ENCODE measurements around the gene ROBO1.
"Not testable (repeated sequence)": the region's sequence is repeated elsewhere in the genome, so short reads cannot be mapped to it uniquely, and the experiment has no call there.

The ROBO1 gene

DNA sequence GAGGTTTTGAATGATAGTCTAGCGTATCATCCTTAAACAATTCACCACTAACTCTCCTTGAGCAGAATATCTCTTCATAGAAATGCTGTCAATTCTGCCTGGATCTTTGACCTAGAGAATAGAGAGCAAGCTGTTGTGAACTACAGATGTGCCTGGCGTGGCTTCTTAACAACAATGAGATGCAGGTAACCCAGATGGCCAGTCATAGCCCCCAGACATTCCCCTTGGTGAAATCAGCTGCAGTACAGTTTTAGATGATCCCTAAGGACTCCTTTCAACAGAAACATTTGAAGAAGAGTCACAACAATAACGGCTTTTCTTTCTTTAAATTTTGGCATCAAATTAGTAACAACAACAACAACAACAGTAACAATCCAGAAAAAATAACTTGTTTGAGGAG is 1041.3 kb downstream of the ROBO1 start:
- H3K36me3 Mint-ChIP-seq (ENCODE audit: low read depth), result no peaks in the 10 kb centered on the region

DNA sequence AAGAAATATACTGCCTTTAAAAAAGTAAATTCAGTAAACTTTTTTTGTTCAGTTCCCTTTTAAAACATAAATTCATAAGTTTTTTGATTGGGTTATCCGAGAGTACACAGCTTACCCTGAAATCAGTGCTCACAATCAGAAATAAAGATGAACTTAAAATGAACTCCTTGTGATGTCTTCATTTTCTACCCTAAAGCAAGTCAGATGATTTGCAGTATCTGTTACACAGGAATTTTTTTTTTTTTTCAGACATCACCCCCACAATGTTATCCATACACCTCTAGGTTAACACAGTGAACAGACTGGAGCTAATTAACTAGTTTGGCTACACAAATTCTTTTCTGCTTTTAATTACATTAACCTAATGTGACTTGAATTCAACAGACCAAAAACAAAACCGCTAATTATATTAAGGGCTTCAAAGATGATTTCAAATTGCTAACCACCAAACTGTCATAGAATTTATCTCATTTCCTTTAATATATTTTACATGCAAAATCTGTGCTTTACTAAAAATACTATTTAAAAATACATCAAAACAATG is 1042.0 kb downstream of the ROBO1 start:
- no peak overlapping the region for H3K4me3 Mint-ChIP-seq
- no peaks in the 10 kb centered on the region for H3K4me1 Mint-ChIP-seq (ENCODE audit: low read depth)
- no peak overlapping the region for H3K27ac Mint-ChIP-seq
- H3K36me3 Mint-ChIP-seq (ENCODE audit: low read depth), result no peaks in the 10 kb centered on the region
- no peak for DNase-seq
- H3K27me3 Mint-ChIP-seq, result no peaks in the 10 kb centered on the region
- H3K9me3 Mint-ChIP-seq, result peaks cover 7% of the 10 kb centered on the region

More for the DNA sequence above, 1041.3 kb downstream of the ROBO1 start:
- Mint-ChIP-seq H3K27ac (no peak overlapping the region), H3K4me1 (ENCODE audit: low read depth) (no peaks in the 10 kb centered on the region), H3K9me3 (peaks cover 7% of the 10 kb centered on the region), H3K4me3 (no peak overlapping the region), H3K27me3 (no peaks in the 10 kb centered on the region)
- no peak for DNase-seq

DNA sequence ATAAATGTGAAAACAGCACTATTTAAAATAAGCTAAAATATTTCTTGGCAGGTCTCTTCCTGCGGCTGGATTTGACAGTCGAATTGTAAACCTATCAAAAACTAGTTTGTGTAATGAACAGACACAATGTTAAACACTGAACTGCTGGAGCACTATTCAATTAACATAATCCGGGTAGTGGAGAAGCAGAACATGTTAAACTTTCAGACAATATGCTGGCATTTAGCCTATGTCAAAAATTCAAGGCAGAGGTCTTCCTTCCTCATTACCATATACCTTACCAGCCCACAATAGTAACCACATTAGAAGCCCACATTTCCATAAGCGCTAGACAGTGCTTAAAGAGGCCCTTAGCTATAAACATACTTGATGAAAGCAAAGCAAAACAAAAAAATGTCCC is 1042.9 kb downstream of the ROBO1 start:
- Mint-ChIP-seq H3K4me1 (ENCODE audit: low read depth) (no peaks in the 10 kb centered on the region), H3K36me3 (ENCODE audit: low read depth) (no peaks in the 10 kb centered on the region), H3K4me3 (no peak overlapping the region), H3K9me3 (peaks cover 7% of the 10 kb centered on the region), H3K27ac (no peak overlapping the region), H3K27me3 (no peaks in the 10 kb centered on the region)
- DNase-seq, result no peak

DNA sequence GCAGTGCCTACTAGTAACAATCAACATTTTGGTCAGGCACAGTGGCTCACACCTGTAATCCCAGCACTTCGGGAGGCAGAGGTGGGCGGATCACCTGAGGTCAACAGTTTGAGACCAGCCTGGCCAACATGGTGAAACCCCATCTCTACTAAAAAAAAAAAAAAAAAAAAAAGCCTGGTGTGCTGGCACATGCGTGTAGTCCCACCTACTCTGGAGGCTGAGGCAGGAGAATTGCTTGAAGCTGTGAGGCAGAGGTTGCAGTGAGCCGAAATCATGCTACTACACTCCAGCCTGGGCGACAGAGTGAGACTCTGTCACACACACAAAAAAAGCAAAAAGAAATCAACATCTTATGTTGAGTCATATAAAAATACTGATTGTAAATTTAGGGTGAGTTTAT is 1043.4 kb downstream of the ROBO1 start:
- not testable (repeated sequence) for H3K27ac Mint-ChIP-seq; DNase-seq; H3K9me3 Mint-ChIP-seq; H3K4me1 Mint-ChIP-seq (ENCODE audit: low read depth); H3K36me3 Mint-ChIP-seq (ENCODE audit: low read depth); H3K4me3 Mint-ChIP-seq; H3K27me3 Mint-ChIP-seq

DNA sequence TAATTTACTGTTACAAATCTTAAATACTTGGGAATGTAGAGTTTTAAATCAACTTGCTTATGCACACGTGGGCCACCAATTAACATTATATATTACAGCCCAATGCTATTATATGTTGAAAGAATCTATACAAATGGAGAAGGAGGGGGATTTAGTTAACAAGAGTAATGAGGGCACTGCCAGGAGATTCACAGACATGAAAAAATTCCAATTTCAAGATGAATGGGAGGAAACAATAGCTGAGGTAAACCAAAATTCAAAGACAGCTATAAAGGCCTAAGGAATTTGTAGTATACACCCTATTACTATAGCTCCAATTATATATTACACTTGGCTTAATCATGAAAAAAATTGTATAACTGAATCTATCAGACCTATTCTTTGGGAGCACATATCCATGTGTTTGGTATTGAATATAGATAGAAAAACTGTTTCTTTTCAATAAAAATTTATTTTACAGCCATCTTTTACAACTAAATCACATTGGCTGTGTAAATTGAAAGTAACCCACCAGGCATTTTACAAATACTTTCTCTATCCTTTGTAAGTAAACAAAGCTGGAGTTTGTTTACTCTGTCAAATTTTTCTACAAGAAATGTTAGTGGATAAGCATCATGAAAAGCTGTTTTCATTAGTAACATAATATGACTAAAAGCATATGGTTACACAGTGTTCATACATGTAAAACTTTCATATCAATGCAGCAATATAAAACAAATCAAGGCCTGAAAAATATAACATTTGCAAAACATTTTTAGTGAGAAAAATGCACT is 1045.8 kb downstream of the ROBO1 start:
- H3K36me3 Mint-ChIP-seq (ENCODE audit: low read depth), result no peaks in the 10 kb centered on the region

DNA sequence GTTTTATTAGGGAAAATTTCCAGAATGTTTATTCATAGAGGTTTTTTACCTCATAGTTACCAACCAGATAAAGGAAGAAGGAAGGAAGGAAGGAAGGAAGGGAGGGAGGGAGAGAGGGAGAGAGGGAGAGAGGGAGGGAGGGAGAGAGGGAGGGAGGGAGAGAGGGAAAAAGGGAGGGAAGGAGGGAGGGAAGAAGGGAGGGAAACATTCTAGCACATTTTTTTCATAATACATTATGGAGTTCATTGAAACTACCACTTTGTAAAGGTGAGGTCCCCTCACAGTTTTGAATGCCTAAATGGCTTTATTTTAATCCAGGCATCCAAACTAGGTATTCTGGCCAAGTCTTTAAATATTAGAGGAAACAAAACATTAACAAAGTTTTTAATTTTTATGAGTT is 1049.1 kb downstream of the ROBO1 start:
- no peaks in the 10 kb centered on the region for H3K27me3 Mint-ChIP-seq
- H3K36me3 Mint-ChIP-seq (ENCODE audit: low read depth), result no peaks in the 10 kb centered on the region
- H3K4me1 Mint-ChIP-seq (ENCODE audit: low read depth), result no peaks in the 10 kb centered on the region
- DNase-seq, result no peak
- H3K27ac Mint-ChIP-seq, result no peak overlapping the region
- H3K4me3 Mint-ChIP-seq, result no peak overlapping the region
- H3K9me3 Mint-ChIP-seq, result peaks cover 5% of the 10 kb centered on the region

More for the DNA sequence above, 1045.8 kb downstream of the ROBO1 start:
- Mint-ChIP-seq H3K4me3 (no peak overlapping the region), H3K4me1 (ENCODE audit: low read depth) (no peaks in the 10 kb centered on the region), H3K9me3 (peaks cover 3% of the 10 kb centered on the region), H3K27ac (no peak overlapping the region), H3K27me3 (no peaks in the 10 kb centered on the region)
- DNase-seq, result no peak

DNA sequence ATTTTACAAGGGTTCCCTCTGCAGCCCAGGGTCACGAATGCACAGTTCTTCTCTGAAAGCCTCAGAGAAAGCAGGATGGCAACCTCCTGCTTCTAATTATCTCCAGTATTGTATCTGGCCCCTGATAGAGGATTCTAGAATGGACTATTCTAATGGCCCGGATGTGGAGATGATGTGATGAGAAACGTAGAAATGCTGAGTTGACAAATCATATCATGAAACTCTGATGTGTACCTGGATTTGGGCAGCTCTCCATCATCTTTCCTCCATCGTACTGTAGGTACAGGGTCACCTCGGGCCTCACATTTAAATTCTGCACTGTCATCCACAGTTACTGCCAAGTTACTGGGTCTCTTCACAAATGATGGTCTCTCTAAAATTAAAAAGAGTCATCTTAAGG is 1050.8 kb downstream of the ROBO1 start:
- Mint-ChIP-seq H3K36me3 (ENCODE audit: low read depth) (no peaks in the 10 kb centered on the region), H3K27me3 (no peaks in the 10 kb centered on the region), H3K4me1 (ENCODE audit: low read depth) (peaks cover 1% of the 10 kb centered on the region), H3K27ac (no peak overlapping the region), H3K9me3 (peaks cover 5% of the 10 kb centered on the region), H3K4me3 (no peak overlapping the region)
- DNase-seq, result no peak

DNA sequence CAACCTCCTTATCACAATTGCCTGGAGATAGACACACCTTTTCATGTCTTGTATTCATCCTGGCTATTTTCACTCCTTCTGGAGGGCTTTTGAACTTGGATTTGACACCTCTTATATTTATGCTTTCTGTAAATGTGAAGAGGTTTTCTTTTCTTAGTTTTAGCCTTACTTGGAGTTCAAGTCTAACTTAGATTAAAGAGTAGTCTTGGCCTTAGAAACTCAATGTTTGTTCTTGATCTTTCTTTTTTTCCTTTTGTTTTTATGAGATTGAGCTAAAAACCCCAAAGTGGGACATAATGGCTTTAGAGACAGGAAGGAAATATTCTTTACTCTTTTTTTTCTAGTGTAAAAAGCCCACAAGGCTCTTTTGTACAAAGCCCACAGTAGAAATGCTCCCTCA is 1054.9 kb downstream of the ROBO1 start:
- no peak overlapping the region for H3K27ac Mint-ChIP-seq
- H3K4me3 Mint-ChIP-seq, result no peak overlapping the region
- H3K36me3 Mint-ChIP-seq (ENCODE audit: low read depth), result no peaks in the 10 kb centered on the region
- peaks cover 1% of the 10 kb centered on the region for H3K4me1 Mint-ChIP-seq (ENCODE audit: low read depth)
- peaks cover 6% of the 10 kb centered on the region for H3K9me3 Mint-ChIP-seq
- DNase-seq, result no peak
- H3K27me3 Mint-ChIP-seq, result no peaks in the 10 kb centered on the region

DNA sequence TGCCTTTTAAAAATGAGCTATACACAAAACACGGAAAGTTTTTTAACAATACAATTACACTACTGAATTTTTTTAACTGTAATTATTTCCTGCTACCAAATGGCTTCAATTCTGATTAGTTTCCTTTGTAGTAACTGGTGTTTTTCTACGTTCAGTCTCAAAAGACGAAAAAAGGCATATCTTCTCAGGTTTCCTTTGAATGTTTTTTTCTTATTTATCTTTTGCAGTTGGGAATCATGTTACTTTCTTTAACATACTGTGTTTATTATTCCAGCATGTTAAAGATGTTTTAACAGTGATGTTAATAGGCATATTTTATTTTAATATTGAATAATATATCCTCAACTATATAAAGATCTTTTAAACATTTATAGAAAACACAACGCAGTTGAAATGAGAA is 1055.5 kb downstream of the ROBO1 start:
- no peak for DNase-seq
- Mint-ChIP-seq H3K27me3 (no peaks in the 10 kb centered on the region), H3K36me3 (ENCODE audit: low read depth) (no peaks in the 10 kb centered on the region), H3K4me3 (no peak overlapping the region), H3K27ac (no peak overlapping the region), H3K4me1 (ENCODE audit: low read depth) (peaks cover 1% of the 10 kb centered on the region), H3K9me3 (peaks cover 8% of the 10 kb centered on the region)

DNA sequence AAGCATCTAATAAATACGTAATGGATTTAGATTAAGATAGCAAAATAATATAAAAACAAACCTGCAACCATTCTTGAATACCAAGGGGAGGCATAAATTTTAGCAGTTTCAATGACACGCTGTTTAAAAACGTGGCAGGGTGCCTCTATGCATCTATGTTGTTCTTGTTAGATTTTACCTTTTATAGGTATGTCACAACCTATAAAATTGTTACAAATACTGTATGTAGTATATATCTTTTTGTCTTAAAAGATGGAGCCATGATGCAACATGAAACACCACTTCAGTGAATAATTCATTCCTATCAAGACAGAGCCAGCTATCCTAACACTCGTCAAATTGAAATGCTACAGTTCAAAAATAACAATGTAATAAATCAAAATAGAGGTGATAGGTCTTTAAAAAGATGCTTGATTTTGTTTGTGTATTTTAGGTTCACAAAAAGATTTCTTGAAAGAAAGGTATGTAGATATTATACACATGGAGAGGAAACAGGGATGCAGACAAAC is 1059.2 kb downstream of the ROBO1 start:
- no peaks in the 10 kb centered on the region for H3K36me3 Mint-ChIP-seq (ENCODE audit: low read depth)
- H3K4me3 Mint-ChIP-seq, result no peak overlapping the region

DNA sequence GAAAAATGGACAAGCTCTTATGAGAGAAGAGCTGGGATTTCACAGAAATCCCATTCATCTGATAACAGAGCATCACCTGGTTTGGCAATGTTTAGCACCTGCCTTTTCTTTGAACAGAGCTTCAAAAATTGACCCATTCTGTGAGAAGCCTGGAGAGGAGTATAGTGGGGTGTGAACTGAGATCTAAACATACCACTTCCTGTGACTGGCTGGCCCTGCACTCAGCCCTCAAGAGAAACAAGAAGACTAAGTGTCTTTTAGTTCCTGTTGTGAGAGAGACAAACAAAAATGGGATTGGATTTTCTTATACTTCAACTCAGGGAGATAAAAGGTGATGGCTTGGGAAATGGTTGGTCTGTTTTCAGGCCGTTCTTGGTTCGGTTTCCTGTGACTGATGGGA is 1060.2 kb downstream of the ROBO1 start:
- DNase-seq, result no peak
- H3K4me1 Mint-ChIP-seq (ENCODE audit: low read depth), result no peaks in the 10 kb centered on the region
- no peaks in the 10 kb centered on the region for H3K27me3 Mint-ChIP-seq
- peak overlapping the region; percentile 13 for H3K27ac Mint-ChIP-seq
- H3K36me3 Mint-ChIP-seq (ENCODE audit: low read depth), result no peaks in the 10 kb centered on the region
- H3K4me3 Mint-ChIP-seq, result no peak overlapping the region
- peaks cover 8% of the 10 kb centered on the region for H3K9me3 Mint-ChIP-seq

More for the DNA sequence above, 1059.2 kb downstream of the ROBO1 start:
- DNase-seq, result no peak
- no peaks in the 10 kb centered on the region for H3K27me3 Mint-ChIP-seq
- H3K4me1 Mint-ChIP-seq (ENCODE audit: low read depth), result peaks cover 1% of the 10 kb centered on the region
- H3K27ac Mint-ChIP-seq, result no peak overlapping the region
- H3K9me3 Mint-ChIP-seq, result peaks cover 8% of the 10 kb centered on the region

DNA sequence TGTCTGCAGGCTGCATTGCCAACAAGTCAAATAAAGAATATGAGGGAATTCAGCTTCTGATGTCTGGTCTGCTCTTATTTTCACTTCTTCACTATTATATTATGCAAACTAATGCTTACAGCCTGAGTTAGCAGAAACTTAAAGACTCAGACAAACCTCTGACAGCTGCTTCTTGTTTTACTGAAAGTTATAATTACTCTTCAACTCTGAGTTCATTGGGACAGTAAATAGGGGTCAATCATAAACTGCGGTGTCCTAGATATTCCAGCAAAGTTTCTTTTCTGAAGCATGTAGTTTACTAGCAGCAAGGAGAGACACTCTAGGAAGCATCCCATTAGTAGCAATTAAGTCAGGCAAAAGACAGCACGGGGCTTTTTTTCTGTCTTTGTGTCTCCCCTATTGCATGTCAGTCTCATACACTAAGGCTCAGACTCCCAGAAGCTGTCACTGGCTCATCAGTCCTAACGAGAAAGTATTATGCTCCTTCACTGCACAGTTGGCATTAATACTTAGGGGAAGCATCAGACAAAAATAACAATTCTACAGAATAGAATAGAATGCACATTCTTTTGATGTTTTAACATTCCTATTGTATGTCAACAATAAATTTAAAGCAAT is 1060.8 kb downstream of the ROBO1 start:
- H3K9me3 Mint-ChIP-seq, result peaks cover 8% of the 10 kb centered on the region
- H3K36me3 Mint-ChIP-seq (ENCODE audit: low read depth), result no peaks in the 10 kb centered on the region
- H3K27me3 Mint-ChIP-seq, result no peaks in the 10 kb centered on the region
- no peak overlapping the region for H3K4me3 Mint-ChIP-seq
- no peaks in the 10 kb centered on the region for H3K4me1 Mint-ChIP-seq (ENCODE audit: low read depth)
- no peak for DNase-seq
- H3K27ac Mint-ChIP-seq, result no peak overlapping the region

DNA sequence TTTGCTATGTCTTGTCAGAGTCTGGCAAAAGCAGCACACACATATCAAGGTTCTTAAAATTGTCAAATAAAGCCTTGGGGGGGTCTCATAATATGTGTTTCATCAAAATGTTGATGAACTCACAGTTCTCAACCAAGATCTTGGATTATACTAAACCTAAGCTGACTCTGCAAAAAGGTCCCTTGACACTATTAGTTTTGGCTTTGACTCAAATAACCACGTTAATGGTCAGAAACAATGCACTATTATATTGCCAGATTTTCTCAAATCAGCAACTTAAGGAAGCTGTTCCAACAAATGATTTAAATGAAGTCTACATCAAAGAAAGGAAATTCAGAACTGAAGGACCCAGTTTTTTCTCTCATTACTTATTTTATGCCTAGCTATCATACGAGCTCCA is 1063.9 kb downstream of the ROBO1 start:
- DNase-seq, result no peak
- H3K4me3 Mint-ChIP-seq, result no peak overlapping the region
- H3K36me3 Mint-ChIP-seq (ENCODE audit: low read depth), result no peaks in the 10 kb centered on the region
- H3K9me3 Mint-ChIP-seq, result peaks cover 10% of the 10 kb centered on the region
- H3K27me3 Mint-ChIP-seq, result no peaks in the 10 kb centered on the region
- no peak overlapping the region for H3K27ac Mint-ChIP-seq
- H3K4me1 Mint-ChIP-seq (ENCODE audit: low read depth), result no peaks in the 10 kb centered on the region

DNA sequence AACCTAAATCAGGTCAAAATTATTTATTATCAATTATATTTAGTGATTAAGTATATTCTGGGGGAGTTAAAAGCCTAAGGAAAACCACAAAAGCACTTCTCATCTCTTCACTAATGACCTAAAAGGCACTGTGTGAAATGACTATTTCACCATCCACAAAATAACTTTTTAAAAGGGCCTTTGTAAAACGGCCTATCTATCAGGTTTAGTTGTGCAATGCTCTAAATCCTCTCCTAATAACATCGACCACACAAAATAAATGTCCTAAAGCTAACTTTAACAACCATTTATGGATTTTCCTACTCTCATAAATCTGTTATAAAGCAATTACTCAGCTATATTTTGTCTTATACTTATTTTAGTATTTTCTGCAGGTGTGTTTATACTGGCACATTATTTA is 1066.3 kb downstream of the ROBO1 start:
- DNase-seq, result no peak
- peaks cover 7% of the 10 kb centered on the region for H3K9me3 Mint-ChIP-seq
- H3K36me3 Mint-ChIP-seq (ENCODE audit: low read depth), result no peaks in the 10 kb centered on the region
- no peaks in the 10 kb centered on the region for H3K4me1 Mint-ChIP-seq (ENCODE audit: low read depth)
- H3K27me3 Mint-ChIP-seq, result no peaks in the 10 kb centered on the region
- H3K27ac Mint-ChIP-seq, result no peak overlapping the region
- no peak overlapping the region for H3K4me3 Mint-ChIP-seq

DNA sequence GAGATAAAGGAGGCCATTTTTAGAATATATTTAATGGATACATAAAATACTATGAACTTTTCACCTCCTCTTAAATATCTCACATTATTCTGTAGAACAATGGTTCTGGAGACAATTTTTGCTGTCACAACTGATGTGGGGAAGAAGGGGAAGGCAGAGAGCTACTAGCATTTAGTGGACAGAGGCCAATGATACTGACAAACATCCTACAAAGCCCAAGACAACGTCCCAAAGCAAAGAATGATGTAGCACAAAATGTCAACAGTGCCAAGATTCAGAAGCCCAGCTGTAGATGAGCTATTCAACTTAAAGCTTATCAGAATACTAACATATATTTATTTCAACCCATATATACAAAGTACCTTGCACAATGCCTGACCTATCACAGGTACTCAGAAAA is 1069.4 kb downstream of the ROBO1 start:
- H3K27ac Mint-ChIP-seq, result no peak overlapping the region
- H3K9me3 Mint-ChIP-seq, result peaks cover 2% of the 10 kb centered on the region
- no peaks in the 10 kb centered on the region for H3K27me3 Mint-ChIP-seq
- no peaks in the 10 kb centered on the region for H3K36me3 Mint-ChIP-seq (ENCODE audit: low read depth)
- no peaks in the 10 kb centered on the region for H3K4me1 Mint-ChIP-seq (ENCODE audit: low read depth)
- no peak overlapping the region for H3K4me3 Mint-ChIP-seq
- no peak for DNase-seq

All from activated T-cell treated with anti-CD3 and anti-CD28 coated beads, Interleukin-2, amount 50 U/mL, for 24 hours (primary cell).